DOHH2 (cell line): ENCODE measurements around the gene COL11A2.

ENCODE experiments used
- EZH2phosphoT487 ChIP-seq: fragments of 200-600 bp; sonication (generic); IDR thresholded peaks from 2 replicates; pipeline ENCODE4 v1.6.1; 2017; ENCODE audit warnings: borderline replicate concordance, mild to moderate bottlenecking, antibody characterized with exemption, low read length, moderate library complexity, mixed read lengths
- TF ChIP-seq, protein P1 (sequence below): fragments of 200-600 bp; sonication (generic); IDR thresholded peaks from one replicate; pipeline ENCODE4 v1.5.1; 2014; ENCODE audit warnings: antibody characterized with exemption, mild to moderate bottlenecking, low read depth, low read length; ENCODE audit not compliant: poor library complexity, severe bottlenecking

- TF ChIP-seq EZH2phosphoT487: no peak
- TF ChIP-seq, protein P1, sequence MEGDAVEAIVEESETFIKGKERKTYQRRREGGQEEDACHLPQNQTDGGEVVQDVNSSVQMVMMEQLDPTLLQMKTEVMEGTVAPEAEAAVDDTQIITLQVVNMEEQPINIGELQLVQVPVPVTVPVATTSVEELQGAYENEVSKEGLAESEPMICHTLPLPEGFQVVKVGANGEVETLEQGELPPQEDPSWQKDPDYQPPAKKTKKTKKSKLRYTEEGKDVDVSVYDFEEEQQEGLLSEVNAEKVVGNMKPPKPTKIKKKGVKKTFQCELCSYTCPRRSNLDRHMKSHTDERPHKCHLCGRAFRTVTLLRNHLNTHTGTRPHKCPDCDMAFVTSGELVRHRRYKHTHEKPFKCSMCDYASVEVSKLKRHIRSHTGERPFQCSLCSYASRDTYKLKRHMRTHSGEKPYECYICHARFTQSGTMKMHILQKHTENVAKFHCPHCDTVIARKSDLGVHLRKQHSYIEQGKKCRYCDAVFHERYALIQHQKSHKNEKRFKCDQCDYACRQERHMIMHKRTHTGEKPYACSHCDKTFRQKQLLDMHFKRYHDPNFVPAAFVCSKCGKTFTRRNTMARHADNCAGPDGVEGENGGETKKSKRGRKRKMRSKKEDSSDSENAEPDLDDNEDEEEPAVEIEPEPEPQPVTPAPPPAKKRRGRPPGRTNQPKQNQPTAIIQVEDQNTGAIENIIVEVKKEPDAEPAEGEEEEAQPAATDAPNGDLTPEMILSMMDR: no peak
Measured at GRCh38 chr6:33164665-33165373, 27.4 kb downstream of the COL11A2 start.
